VCaP (cell line): Measurements from ENCODE around the gene SMARCD3.

Source experiments
- H3K27ac ChIP-seq: fragments of 450-650 bp; 2 replicates; pipeline ENCODE4 v1.5.1; 2017
- CTCF ChIP-seq: fragments of 450-650 bp; conservative IDR thresholded peaks from 2 replicates; pipeline ENCODE4 v1.5.1; 2017; ENCODE audit warnings: mild to moderate bottlenecking, moderate library complexity

Gene SMARCD3

DNA sequence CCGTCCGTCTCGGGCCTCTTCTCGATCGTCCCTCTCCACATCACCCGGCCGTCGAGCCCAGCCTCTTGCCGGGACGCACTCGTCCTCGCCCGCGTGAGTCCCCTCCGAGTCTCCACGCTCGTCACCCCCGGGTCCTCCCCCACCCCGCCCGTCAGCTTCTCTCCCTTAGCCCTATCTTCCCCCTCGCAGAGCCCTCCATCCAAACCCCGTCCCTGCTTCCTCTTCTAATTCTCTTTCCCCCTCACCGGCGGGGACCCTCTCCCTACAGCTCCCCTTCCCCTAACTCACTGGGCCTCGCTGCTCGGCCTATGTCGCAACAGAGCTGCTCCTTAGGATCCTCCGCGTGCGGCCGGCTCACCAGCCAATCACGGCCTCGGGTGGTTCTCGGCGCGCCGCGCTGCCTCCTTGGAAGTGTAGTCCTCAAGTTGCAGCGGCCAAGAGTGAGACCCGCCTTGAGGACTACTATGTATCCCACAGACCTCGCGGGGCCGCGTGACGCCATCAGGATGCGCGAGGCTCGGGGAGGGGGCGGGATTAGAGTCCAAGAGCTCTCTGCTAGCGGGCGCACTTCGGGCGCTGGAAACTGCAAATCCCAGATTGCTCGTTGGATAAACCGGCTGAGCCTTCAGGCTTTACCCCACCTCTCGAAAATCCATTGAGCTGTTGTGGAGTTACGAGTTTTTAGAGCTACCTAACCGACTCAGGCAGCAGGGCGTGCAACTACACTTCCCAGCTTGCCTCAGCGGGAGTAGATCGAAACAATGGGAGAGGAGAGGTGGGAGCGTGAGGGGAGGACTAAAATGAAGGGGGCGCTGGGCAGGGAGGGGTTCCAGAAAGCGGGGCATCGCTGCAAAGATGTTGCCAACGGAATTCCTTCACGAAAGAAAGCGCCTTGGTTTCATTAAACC lies 21.4 kb downstream of the SMARCD3 start, which contains the start of gene ABCF2:
ABCF2 (minus strand) TSS at position 331 of the 908 bp plus-strand sequence. CDS start 747 bp downstream, outside the sequence.
- H3K27ac ChIP-seq: peak within 1 kb of the TSS; percentile 84
- no peak for TF ChIP-seq CTCF

- TF ChIP-seq CTCF: no peak
- peak overlapping the region; percentile 84 for H3K27ac ChIP-seq
Observed at GRCh38 chr7:151226560-151226874, 22.0 kb downstream of the SMARCD3 start.

DNA sequence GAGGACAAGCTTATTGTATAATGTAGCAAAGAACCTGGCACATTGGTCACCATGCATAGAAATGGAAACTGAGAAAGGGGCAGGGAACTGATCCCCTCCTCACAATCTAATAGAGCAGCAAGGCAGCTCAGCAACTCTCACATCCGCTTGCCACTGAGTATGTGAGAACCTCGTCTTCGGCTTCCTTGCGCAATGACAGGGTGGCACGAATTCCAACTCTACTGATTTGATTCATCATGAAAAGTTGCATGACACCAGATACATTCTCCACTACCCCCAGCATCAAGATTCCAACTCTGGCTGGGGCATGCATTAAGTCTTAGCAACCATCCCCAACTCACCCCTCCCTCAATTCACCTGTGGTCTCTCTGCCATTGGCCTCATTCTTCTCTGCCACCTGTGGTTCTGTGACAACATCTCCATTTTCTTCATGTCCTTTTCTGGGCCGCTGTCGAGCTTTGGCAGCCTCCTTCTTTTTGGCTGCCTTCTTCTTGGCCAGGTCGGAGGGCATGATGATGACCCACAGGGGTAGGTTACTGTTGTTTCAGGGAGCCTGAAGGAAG lies 22.5 kb downstream of the SMARCD3 start:
- peak overlapping the region; percentile 84; the same call in 1 of the 2 replicates for H3K27ac ChIP-seq
- TF ChIP-seq CTCF: no peak

GRCh38 chr7:151223728-151224127 lies 24.8 kb downstream of the SMARCD3 start:
- no peak overlapping the region for H3K27ac ChIP-seq
- TF ChIP-seq CTCF: no peak

DNA sequence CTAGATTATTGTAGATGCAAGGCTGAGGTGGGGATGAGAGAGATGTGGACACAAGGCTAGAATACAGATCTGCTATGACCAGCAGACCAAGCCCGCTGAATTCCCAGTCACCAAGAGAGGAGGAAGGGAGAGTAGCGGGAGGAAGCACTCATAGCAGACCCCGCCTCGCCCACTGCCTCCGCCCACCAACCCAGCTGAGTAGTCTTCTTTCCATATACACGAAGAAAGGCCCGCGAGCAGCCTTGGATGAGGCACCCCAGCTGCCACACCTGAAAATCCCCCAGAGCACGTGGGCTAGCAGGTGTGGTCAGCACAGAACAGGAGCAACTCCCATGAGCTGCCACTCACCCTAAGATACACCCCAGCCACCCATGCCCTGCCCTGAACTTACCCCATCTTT lies 30.3 kb downstream of the SMARCD3 start:
- no peak overlapping the region for H3K27ac ChIP-seq
- no peak for TF ChIP-seq CTCF

- no peak for TF ChIP-seq CTCF
- H3K27ac ChIP-seq: no peak overlapping the region
Observed at GRCh38 chr7:151215396-151215795, 33.1 kb downstream of the SMARCD3 start.

DNA sequence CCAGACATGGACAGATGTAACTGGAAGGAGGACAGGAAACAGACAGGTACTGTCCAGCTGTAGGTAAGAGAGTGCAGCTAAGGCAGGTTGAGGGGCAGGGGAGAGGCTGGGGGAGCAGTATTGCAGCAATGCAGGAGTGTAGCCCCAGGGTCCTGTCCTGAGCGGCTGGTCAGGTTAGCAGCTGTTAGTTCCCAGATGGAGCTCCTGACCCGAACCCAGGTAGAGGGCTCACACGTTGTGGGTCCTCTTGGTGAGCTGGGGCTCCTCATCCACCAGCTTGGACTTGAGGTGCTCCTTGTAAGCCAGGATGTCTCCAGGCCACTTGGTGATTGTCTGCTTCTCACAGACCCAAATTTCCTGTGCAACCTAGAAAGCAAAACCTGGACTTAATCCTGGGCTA lies 34.7 kb downstream of the SMARCD3 start:
- H3K27ac ChIP-seq: no peak overlapping the region
- no peak for TF ChIP-seq CTCF
